H9 (cell line): ENCODE measurements around the gene FOXB2. TPM values are rescaled to one million over a fixed set of nuclear protein-coding genes. Genes with fewer than 3 reads are reported as not detected.

Source experiments
- DNase-seq: peaks from one replicate; pipeline ENCODE4 v3.0.0-alpha.2; 2017
- H2AFZ ChIP-seq: one replicate; pipeline ENCODE4 v1.6.1; 2013; ENCODE audit warnings: mild to moderate bottlenecking, low read length, control low read depth, moderate library complexity
- H2AK5ac ChIP-seq: 2 replicates; pipeline ENCODE4 v1.6.1; 2013; ENCODE audit warnings: low read length, control low read depth, mixed read lengths; ENCODE audit not compliant: insufficient read length
- H2BK120ac ChIP-seq: one replicate; pipeline ENCODE4 v1.6.1; 2013; ENCODE audit warnings: low read depth, mild to moderate bottlenecking, low read length, control low read depth, inconsistent platforms; ENCODE audit not compliant: poor library complexity, severe bottlenecking
- H2BK12ac ChIP-seq: 2 replicates; pipeline ENCODE4 v1.6.1; 2013; ENCODE audit warnings: low read length, control low read depth, mixed read lengths, low read depth; ENCODE audit not compliant: insufficient read length
- H2BK15ac ChIP-seq: 2 replicates; pipeline ENCODE4 v1.6.1; 2013; ENCODE audit warnings: low read depth, low read length, control low read depth
- H2BK20ac ChIP-seq: one replicate; pipeline ENCODE4 v1.6.1; 2013; ENCODE audit warnings: low read depth, mild to moderate bottlenecking, low read length, control low read depth, inconsistent platforms; ENCODE audit not compliant: poor library complexity, severe bottlenecking
- H2BK5ac ChIP-seq: 2 replicates; pipeline ENCODE4 v1.6.1; 2013; ENCODE audit warnings: low read length, control low read depth, mixed read lengths; ENCODE audit not compliant: insufficient read length
- H3K14ac ChIP-seq: 2 replicates; pipeline ENCODE4 v1.6.1; 2013; ENCODE audit warnings: low read length, control low read depth; ENCODE audit not compliant: insufficient read depth
- H3K18ac ChIP-seq: 2 replicates; pipeline ENCODE4 v1.6.1; 2013; ENCODE audit warnings: low read depth, mild to moderate bottlenecking, mixed read lengths, low read length, control low read depth; ENCODE audit not compliant: insufficient read length
- H3K23ac ChIP-seq: 2 replicates; pipeline ENCODE4 v1.6.1; 2013; ENCODE audit warnings: low read length, control low read depth, mixed read lengths, low read depth; ENCODE audit not compliant: insufficient read length
- H3K23me2 ChIP-seq: 2 replicates; pipeline ENCODE4 v1.6.1; 2013; ENCODE audit warnings: low read depth, mild to moderate bottlenecking, mixed read lengths, low read length, control low read depth; ENCODE audit not compliant: insufficient read length, poor library complexity, severe bottlenecking
- H3K27ac ChIP-seq: 2 replicates; pipeline ENCODE4 v1.5.1; 2013; ENCODE audit warnings: low read length, control low read depth, mixed read lengths, low read depth; ENCODE audit not compliant: insufficient read length
- H3K27me3 ChIP-seq: 2 replicates; pipeline ENCODE4 v1.6.1; 2013; ENCODE audit warnings: low read length, control low read depth, inconsistent platforms; ENCODE audit not compliant: insufficient read depth
- H3K4ac ChIP-seq: 2 replicates; pipeline ENCODE4 v1.6.1; 2013; ENCODE audit warnings: low read depth, mild to moderate bottlenecking, control low read depth, inconsistent platforms, low read length, moderate library complexity
- H3K4me1 ChIP-seq: 2 replicates; pipeline ENCODE4 v1.6.1; 2013; ENCODE audit warnings: low read length, control low read depth, inconsistent platforms; ENCODE audit not compliant: insufficient read depth
- H3K4me2 ChIP-seq: 2 replicates; pipeline ENCODE4 v1.6.1; 2013; ENCODE audit warnings: low read length, control low read depth, mixed read lengths; ENCODE audit not compliant: insufficient read length, insufficient read depth
- H3K56ac ChIP-seq: 2 replicates; pipeline ENCODE4 v1.6.1; 2013; ENCODE audit warnings: low read depth, mild to moderate bottlenecking, mixed read lengths, low read length, control low read depth; ENCODE audit not compliant: insufficient read length
- H3K79me1 ChIP-seq: 2 replicates; pipeline ENCODE4 v1.6.1; 2013; ENCODE audit warnings: low read depth, mild to moderate bottlenecking, moderate library complexity, low read length, control low read depth, inconsistent platforms; ENCODE audit not compliant: insufficient read depth, poor library complexity, severe bottlenecking
- H3K79me2 ChIP-seq: 2 replicates; pipeline ENCODE4 v1.6.1; 2013; ENCODE audit warnings: low read length, control low read depth, inconsistent platforms; ENCODE audit not compliant: insufficient read depth
- H3K9ac ChIP-seq: 2 replicates; pipeline ENCODE4 v1.6.1; 2013; ENCODE audit warnings: low read length, control low read depth, mixed read lengths; ENCODE audit not compliant: insufficient read length; ENCODE audit errors: extremely low read depth
- H3K9me3 ChIP-seq: one replicate; pipeline ENCODE4 v1.6.1; 2013; ENCODE audit warnings: low read depth, low read length, inconsistent platforms; ENCODE audit not compliant: control insufficient read depth
- H3T11ph ChIP-seq: one replicate; pipeline ENCODE4 v1.6.1; 2013; ENCODE audit warnings: mild to moderate bottlenecking, low read length, control low read depth, inconsistent platforms
- H4K20me1 ChIP-seq: one replicate; pipeline ENCODE4 v1.6.1; 2013; ENCODE audit not compliant: control insufficient read depth, insufficient read length, insufficient read depth
- H4K5ac ChIP-seq: 2 replicates; pipeline ENCODE4 v1.6.1; 2013; ENCODE audit warnings: low read depth, mild to moderate bottlenecking, mixed read lengths, low read length, control low read depth; ENCODE audit not compliant: insufficient read length
- H4K8ac ChIP-seq: replicated peaks from 2 replicates; pipeline ENCODE4 v1.6.1; 2013; ENCODE audit warnings: low read length, control low read depth, mixed read lengths, low read depth; ENCODE audit not compliant: insufficient read length
- H4K91ac ChIP-seq: 2 replicates; pipeline ENCODE4 v1.6.1; 2013; ENCODE audit warnings: low read depth, mild to moderate bottlenecking, moderate library complexity, mixed read lengths, low read length, control low read depth; ENCODE audit not compliant: insufficient read length
- H3K27ac Mint-ChIP-seq, 3 experiments: 2 replicates in 2 of 3; 3 replicates in 1 of 3; pipeline ENCODE4 v1.8.0; 2020 to 2021; ENCODE audit warnings: mixed read lengths in 3 of 3, mild to moderate bottlenecking in 1 of 3, moderate library complexity in 1 of 3
- H3K27me3 Mint-ChIP-seq: 2 replicates; pipeline ENCODE4 v1.8.0; 2021; ENCODE audit warnings: low read depth, mild to moderate bottlenecking, moderate library complexity, mixed read lengths
- H3K36me3 Mint-ChIP-seq, 3 experiments: 2 replicates in 2 of 3; 3 replicates in 1 of 3; pipeline ENCODE4 v1.8.0; 2020 to 2021; ENCODE audit warnings: low read depth in 3 of 3, mixed read lengths in 3 of 3; ENCODE audit not compliant: insufficient read depth in 1 of 3
- H3K4me1 Mint-ChIP-seq, 2 experiments: 2 replicates each; pipeline ENCODE4 v1.8.0; 2020; ENCODE audit warnings: mixed read lengths in 2 of 2
- H3K4me3 Mint-ChIP-seq, 2 experiments: 2 replicates in 1 of 2; 3 replicates in 1 of 2; pipeline ENCODE4 v1.8.0; 2020 to 2021; ENCODE audit warnings: mild to moderate bottlenecking in 2 of 2, mixed read lengths in 2 of 2, moderate library complexity in 1 of 2
- H3K9me3 Mint-ChIP-seq, 2 experiments: 2 replicates in 1 of 2; 3 replicates in 1 of 2; pipeline ENCODE4 v1.8.0; 2020; ENCODE audit warnings: mild to moderate bottlenecking in 2 of 2, mixed read lengths in 2 of 2, moderate library complexity in 1 of 2
- CTCF ChIP-seq: fragments of 200-600 bp; sonication (generic); conservative IDR thresholded peaks from 3 replicates; pipeline ENCODE4 v1.8.0; 2021; ENCODE audit warnings: antibody characterized with exemption, mild to moderate bottlenecking
- WGBS: extraction: QIAGEN DNeasy Blood & Tissue Kit; methylation state at CpG from one replicate; pipeline ENCODE4 v1.1.7; 2013; ENCODE audit warnings: missing lambda C conversion rate, low lambda C conversion rate, mixed read lengths; ENCODE audit not compliant: insufficient read length; ENCODE audit errors: extremely low coverage; 5-methylcytosine and 5-hydroxymethylcytosine counted together
- total RNA-seq: library from RNA; stranded (reverse); gene quantifications from 2 replicates; pipeline ENCODE4 v1.2.1, GENCODE V29; 2021

Gene FOXB2
- total RNA-seq, 1 experiment from 2014 or later, result 7.8 TPM

GRCh38 chr9:77010527-77010926 is 8.9 kb upstream of the FOXB2 start:
- no peaks in the 10 kb centered on the region for H3K79me2 ChIP-seq
- H3K4me2 ChIP-seq, result no peak overlapping the region
- H3K4ac ChIP-seq, result no peak overlapping the region
- H3K23me2 ChIP-seq, result peaks cover 12% of the 10 kb centered on the region
- no peaks in the 10 kb centered on the region for H4K20me1 ChIP-seq
- peaks cover 40% of the 10 kb centered on the region for H3K27me3 ChIP-seq
- Mint-ChIP-seq H3K27ac (no peak overlapping the region), H3K36me3 (no peaks in the 10 kb centered on the region; a peak in 1 of 7 replicates), H3K4me3 (no peak overlapping the region), H3K4me1 (peaks cover 37 to 43% of the 10 kb centered on the region in 2 experiments), H3K9me3 (no peaks in the 10 kb centered on the region; a peak in 1 of 5 replicates), H3K27me3 (peaks cover 64% of the 10 kb centered on the region)
- no peak overlapping the region for H3K14ac ChIP-seq
- no peak overlapping the region for H2AFZ ChIP-seq
- no peak overlapping the region for H2BK120ac ChIP-seq
- H3K4me1 ChIP-seq, result peaks cover 5% of the 10 kb centered on the region; the same call in 1 of the 2 replicates
- no peak overlapping the region for H4K5ac ChIP-seq
- H2BK5ac ChIP-seq, result no peak overlapping the region
- TF ChIP-seq CTCF, result no peak
- no peak overlapping the region for H3K23ac ChIP-seq
- H3K18ac ChIP-seq, result no peak overlapping the region
- H2AK5ac ChIP-seq, result no peak overlapping the region
- no peak overlapping the region for H2BK15ac ChIP-seq
- no peak overlapping the region for H3K9ac ChIP-seq
- no peak for DNase-seq
- no peaks in the 10 kb centered on the region for H3K79me1 ChIP-seq
- no peaks in the 10 kb centered on the region for H3K9me3 ChIP-seq
- no CpG with 5 or more reads among the region's 5 CpGs for WGBS
- no peak overlapping the region for H2BK12ac ChIP-seq
- H2BK20ac ChIP-seq, result no peak overlapping the region
- H3K56ac ChIP-seq, result no peak overlapping the region
- no peak overlapping the region for H4K8ac ChIP-seq
- no peak overlapping the region for H4K91ac ChIP-seq
- no peak overlapping the region for H3K27ac ChIP-seq
- H3T11ph ChIP-seq, result no peak overlapping the region
